ENCODE data around the gene PACC1.

- TF ChIP-seq CTCF (IDR thresholded peaks at IDR 0.05; ENCODE audit: low read depth, low read length, poor library complexity, severe bottlenecking) = no peak
- no peak for TF ChIP-seq EZH2phosphoT487 (IDR thresholded peaks at IDR 0.05; ENCODE audit: borderline replicate concordance, low read length)
These were observed 44.1 kb upstream of the PACC1 start for GRCh38 chr1:212458817-212459216.
